Stimulated activated CD4-positive, alpha-beta T cell treated with anti-CD3 and anti-CD28 coated beads, Interleukin-1b, Interleukin-23, amount 100 ng/mL, for 1 hour (primary cell): Measurements from ENCODE around the gene MRPL40.
"Not testable (repeated sequence)": the region's sequence is repeated elsewhere in the genome, so short reads cannot be mapped to it uniquely, and the experiment has no call there.

Source experiments
- DNase-seq, 2 donors: peaks; one replicate each; pipeline ENCODE4 v3.0.0-alpha.2; 2020; ENCODE audit warnings: low read depth in 2 of 2

The MRPL40 gene

GRCh38 chr22:19407649-19408606, 24.4 kb upstream of the MRPL40 start:
- no peak for DNase-seq

GRCh38 chr22:19410941-19411689, 21.2 kb upstream of the MRPL40 start:
- no peak for DNase-seq

- DNase-seq = no peak
These were observed 20.7 kb upstream of the MRPL40 start for GRCh38 chr22:19411690-19412045.

- no peak for DNase-seq
These were observed 19.9 kb upstream of the MRPL40 start for GRCh38 chr22:19412478-19412877.

- no peak for DNase-seq
These were observed 19.4 kb upstream of the MRPL40 start for GRCh38 chr22:19412923-19413322.

- no peak for DNase-seq
These were observed 13.3 kb upstream of the MRPL40 start for GRCh38 chr22:19419086-19419463.

- no peak for DNase-seq
These were observed 12.7 kb upstream of the MRPL40 start for GRCh38 chr22:19419464-19420178.

GRCh38 chr22:19420321-19420720, 12.0 kb upstream of the MRPL40 start:
- DNase-seq = no peak

- DNase-seq = no peak
These were observed 9.7 kb upstream of the MRPL40 start for GRCh38 chr22:19422440-19423301.

GRCh38 chr22:19424186-19424500, 8.2 kb upstream of the MRPL40 start:
- no peak for DNase-seq

GRCh38 chr22:19429950-19430889, 2.1 kb upstream of the MRPL40 start:
- DNase-seq = no peak

- no peak for DNase-seq
These were observed 1.3 kb upstream of the MRPL40 start for GRCh38 chr22:19430890-19431541.

- DNase-seq = peak; percentile 63 to 81
These were observed 654 bp upstream of the MRPL40 start, which contains the start of gene HIRA for GRCh38 chr22:19431649-19432132. HIRA (minus strand) TSS chr22:19431733; CDS start chr22:19431476, 257 bp downstream.

- no peak for DNase-seq
These were observed 2.1 kb downstream of the MRPL40 start for GRCh38 chr22:19434401-19434800.

- no peak for DNase-seq
These were observed 2.7 kb downstream of the MRPL40 start for GRCh38 chr22:19434829-19435580.

- DNase-seq = not testable (repeated sequence)
These were observed 4.3 kb downstream of the MRPL40 start for GRCh38 chr22:19436444-19437161.

GRCh38 chr22:19438298-19438697, 6.0 kb downstream of the MRPL40 start:
- no peak for DNase-seq
